Left forelimb (tissue), 1 donor: Measurements from ENCODE around the gene SERPINI1.

ENCODE experiments used
- DNase-seq: peaks from one replicate; pipeline ENCODE4 v3.0.0-alpha.2; 2018; ENCODE audit warnings: low spot score

The SERPINI1 gene

DNA sequence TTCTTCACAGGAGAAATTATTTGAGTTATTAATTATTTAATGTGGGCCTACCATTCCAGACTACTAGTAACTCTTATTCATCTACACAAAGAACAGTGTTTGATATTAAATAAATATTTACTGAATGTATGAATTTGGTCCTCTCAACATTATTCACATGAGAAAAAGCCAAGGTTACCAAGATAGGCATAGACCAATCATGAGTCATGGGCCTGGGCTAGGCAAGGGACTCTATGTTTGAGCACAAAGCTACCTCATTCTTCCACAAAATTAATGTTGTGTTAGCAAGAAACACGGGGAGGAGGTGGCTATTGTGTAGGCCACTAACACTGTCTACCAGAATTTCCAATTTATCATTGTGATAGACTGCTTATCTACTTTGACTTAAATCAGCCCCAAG is 115.7 kb downstream of the SERPINI1 start:
- no peak for DNase-seq

DNA sequence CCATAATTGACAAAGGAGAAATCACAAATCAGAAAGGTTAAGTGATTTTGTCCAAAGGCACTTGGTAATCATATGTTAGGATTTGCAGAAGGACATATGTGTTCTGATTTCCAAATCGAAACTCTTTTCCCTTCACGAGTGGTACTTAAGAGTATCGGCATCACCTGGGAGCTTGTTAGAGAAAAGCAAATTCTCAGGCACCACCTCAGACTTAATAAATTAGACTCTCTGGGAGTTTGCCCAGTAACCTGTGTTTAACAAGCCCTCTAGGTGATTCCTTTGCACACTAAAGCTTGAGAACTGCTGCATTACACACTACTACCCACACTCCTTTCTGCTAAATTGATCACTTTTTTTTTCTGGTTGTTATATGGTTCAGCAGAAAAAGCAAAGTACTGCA is 116.2 kb downstream of the SERPINI1 start:
- DNase-seq = no peak

DNA sequence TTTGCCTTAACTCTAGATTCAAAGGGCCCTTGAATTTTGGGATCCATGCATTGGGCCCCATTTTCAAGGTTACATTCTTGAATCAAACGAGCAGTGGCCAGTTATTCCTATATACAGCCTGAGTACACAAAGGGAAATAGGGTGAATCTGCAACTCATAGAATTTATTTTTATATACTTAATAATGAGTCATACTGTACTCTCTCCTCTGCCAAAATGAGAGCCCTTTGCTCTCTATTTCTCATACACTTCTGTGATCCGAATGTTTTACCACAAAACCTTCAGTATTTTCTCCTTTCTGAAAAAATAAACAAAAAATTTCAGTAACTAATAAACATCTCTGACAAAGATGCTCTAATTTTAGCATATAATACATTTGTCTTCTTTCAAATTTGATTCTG is 116.7 kb downstream of the SERPINI1 start:
- DNase-seq = no peak

DNA sequence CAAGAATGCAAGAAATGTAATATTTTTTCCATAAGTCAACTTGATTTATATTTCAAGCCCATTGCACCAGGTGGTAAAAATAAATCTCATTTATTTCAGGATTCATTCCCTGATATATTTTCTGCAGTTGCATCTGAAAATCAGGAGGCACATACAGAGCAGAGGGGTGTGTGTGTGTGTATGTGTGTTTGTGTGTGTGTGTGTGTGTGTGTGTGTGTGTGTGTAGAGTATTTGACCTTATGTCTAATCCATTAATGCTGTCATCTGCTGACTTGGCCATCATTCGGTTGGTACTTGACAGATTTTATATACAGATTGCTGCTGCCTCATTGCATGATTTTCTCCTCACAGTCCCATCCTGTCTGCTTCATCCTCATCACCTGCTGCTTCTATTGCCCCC is 118.5 kb downstream of the SERPINI1 start:
- no peak for DNase-seq

DNA sequence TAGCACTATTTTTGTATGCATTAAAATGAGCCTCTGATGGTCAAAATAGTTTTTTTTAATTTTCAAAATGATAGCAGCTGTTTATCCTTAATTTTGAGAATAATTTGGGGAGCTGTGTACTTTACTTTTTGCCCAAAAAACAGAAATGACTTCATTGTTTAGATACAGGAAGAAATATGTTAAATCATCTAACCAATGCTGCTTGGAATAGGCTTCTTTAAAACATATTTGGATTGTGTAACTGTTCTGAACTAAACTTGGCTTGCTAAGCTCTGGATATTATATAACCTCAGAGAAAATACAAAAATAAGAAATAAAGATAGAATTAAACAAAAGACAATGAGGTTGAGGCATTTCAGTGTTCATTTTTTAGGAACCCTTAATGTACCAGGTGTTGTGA is 119.3 kb downstream of the SERPINI1 start:
- no peak for DNase-seq

DNA sequence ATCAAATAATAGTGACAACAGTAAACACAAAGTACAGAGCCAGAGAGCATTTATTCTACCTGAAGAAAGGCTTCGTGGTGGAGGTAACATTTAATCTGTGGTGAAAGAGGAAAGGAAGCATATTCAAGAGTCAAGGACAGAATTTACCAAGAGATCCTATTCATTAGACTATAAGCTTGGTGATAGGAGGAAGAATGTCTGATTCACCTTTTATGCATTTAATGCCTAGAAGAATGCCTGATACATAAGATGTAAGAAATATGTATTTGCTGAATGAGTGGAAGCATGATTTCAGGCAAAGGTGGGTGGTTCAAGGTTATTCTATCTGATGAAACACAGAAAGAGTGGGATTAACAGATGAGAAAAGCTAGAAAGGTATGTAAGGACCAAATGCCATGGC is 119.8 kb downstream of the SERPINI1 start:
- no peak for DNase-seq

DNA sequence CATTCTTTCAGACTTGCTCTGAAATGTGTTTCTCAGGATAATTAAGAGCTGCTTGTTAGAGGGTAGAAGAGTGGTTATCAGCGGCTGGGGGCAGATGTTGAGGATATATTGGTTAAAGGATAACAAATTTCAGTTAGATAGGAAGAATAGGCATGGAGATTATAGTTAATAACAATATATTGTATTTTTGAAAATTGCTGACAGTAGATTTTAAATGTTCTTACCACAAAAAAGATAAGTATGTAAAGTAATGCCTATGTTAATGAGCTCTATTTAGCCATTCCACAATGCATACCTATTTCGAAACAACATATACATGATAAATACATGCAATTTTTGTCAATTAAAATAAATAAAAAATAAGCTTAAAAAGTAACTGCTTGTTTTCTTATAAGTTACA is 123.3 kb downstream of the SERPINI1 start:
- no peak for DNase-seq

DNA sequence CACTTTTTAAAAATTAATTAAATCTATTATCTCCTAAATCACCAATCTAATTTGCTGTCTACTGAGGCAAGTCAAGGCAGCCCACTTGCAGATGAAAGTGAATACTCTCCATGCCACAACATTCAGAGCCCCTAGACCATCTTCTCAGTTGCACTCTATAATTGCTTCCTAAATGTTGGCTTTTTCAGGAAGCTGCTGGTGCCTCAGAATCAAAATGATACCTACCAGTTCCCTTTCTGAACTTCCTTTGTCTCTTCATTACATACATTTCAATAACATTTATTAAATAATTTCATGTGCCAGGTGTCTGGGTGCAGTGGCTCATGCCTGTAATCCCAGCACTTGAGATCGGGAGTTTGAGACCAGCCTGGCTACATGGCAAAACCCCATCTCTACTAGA is 124.1 kb downstream of the SERPINI1 start:
- DNase-seq = no peak

DNA sequence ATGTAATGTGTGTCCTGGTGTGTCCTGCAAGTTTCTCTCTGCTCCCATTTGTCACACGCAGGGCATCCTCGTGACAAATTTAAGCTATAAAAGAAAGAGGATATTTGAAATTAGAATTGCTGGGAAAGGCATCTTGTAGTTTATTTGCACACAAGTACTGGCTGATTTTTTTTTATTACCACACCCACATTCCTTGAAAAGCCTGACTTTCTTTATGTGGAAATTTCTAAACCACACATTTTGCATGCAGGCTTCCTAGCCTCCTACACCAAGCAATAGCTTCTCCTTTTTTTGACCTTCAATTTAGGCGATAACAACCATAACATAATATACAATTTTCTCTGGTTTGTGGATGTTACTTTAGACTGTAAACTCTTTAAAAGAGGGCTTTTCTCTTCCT is 126.1 kb downstream of the SERPINI1 start:
- DNase-seq = no peak

DNA sequence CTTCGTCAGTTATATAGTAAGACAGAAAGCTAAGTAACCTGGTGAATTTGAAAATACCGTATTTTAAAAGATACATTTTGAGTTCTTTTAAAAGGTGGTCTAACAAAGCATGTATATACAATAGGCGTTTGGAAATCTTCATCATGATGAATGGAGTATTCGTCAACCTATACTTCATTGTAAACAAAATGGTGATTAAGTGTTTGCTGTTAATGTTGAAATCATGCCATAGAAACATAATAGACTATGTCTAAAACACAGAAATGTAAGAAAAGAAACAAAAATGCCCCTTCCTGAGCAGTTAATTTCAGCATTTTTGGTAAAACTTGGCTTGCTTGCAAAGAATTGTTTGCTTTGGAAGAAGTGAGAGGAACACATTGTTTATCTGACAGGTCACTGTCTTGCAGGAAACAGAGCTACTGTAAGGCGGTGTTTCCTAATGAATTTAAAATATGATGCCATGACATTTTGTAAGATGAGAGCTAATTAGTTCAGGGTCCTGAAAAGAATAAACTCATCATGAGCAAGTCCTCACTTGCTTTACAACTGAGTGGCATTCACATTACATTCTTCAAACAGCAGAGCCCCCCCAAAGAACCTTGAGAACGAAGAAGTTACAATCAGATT is 126.7 kb downstream of the SERPINI1 start:
- no peak for DNase-seq

DNA sequence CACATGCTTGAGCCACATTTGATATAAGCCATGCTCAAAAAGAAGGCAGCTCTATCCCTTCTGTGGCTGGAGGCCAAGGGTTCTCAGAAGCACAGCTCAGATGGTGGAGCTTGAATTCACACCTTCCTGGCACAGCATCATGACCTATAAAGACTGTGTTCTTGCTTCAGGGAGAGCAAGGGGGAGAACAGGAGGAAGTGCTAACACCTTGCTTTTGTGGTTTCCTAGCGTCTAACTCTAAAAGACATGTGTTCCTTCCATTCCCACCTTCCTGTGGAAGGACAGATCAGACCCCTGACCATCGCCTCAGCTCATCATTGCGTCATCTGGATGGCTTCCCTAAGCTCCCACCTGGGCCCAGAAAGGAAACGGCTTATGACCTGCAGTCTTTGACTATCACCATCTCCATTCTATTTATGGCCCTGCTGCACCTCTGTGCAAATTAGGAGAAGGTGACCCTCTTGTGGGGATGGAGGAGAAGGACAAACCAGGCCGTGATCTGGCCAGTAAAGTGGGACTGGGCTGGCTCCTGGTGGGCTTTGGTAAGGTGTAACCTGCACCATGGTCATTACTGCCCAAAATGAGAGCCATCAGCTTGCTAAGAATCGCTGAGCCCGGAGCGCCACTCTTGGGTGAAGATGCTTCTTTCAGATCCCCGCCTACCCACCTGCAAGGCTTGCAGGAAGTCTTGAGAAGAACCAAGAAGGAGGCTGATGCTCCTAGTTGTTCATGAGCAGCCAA is 128.5 kb downstream of the SERPINI1 start:
- no peak for DNase-seq

DNA sequence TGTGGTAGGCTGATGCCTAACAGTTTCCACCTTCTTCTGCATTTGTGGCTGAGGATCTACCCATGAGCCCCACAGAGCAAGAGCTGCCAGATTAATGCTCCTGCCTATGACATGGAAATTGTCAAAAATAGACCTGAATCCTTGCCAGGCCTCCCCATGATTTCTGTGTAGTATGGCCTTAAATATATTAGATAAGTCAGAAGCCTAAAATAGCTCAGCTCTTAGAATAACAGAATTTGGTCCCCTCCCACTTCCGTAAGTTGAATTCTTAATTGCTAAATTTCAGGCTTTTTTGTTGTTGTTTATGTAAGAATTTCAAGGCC is 129.0 kb downstream of the SERPINI1 start:
- DNase-seq = no peak

DNA sequence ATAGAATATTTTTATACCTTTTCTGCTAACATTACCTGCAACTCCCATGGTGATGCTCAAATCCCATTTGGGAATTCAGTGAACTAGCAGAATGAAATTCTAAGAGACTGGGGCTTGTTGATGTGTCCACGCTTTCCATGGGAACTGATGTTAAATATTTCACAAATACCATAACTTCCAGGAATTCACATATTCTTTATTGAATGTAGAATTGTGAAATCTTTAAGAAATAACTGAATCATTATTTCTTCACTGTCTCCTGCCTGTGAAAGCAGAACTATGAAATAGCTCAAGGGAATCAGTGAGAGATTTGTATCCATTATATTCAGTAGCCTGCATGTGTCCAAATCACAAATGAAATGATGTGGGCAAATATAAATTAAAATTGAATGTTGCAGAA is 130.8 kb downstream of the SERPINI1 start:
- DNase-seq = no peak

DNA sequence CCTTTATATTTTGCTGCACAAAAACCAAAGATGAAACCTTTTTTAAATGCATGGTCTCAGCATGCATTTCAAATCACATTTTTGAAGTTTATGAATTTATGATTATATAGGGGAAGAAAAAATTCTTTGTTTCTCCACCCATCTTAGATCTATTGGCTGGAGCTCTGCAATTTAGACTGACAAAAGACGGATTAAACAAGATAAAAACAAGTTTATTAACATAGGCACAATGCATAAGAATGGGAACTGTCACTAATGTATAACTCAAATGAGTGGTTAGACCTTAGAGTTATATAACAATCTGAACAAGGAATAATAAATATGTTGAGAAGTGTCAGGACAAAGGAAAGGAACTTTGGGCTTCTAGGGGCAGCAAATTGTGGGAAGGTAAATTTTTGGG is 132.5 kb downstream of the SERPINI1 start:
- DNase-seq = no peak

DNA sequence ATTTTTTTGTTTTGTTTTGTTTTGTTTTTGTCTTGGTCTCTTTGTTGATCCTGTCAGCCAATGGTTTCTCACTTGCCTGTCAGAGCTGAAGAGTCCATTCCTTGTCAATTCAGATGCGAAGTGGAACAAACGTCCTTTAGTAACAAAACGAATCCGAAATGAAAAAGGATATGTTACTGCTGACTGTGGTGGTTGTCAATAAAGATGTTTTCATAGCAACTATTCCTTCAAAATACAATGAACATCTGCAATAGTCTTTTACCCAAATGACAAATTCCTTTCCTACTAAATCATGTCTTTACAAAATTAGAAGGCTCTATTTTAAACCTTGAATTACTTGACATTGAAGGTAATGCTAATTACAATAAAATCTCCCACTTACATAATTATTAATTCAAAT is 134.7 kb downstream of the SERPINI1 start:
- no peak for DNase-seq

DNA sequence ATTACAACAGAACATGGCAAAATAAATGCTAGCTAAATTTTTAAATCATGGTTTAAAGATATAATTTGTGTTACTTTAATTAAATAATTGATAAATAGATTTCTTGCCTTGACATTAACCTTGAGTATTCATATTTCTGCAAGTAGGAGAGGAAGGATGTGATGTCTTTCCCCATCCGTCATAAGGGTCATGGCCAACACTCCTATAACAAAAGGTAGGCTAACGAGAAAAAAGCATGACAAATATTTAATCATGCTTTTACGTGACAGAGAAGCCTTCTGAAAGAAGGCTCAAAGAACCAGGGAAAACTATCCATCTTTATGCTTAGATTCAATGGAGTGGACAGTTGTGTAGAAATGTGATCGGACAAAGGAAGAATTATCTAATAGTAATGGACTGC is 135.2 kb downstream of the SERPINI1 start:
- DNase-seq = no peak

DNA sequence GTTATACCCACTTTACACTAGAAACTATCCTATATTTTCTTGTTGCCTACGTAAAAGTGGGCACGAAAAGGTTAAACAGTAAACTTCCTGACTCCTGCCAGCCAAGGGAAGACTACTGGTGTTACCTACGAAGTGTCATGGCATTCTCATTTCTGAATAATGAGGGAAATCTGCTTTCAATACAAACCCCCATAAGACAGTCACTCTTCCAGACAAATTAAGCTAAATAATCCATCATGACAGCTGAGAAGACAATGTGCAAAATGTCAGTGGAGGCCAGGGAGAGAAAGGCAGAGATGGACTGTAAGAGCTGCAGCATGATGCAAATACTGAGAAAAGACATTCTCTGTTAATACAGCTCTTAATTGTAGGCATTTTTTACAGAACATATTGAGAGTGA is 136.5 kb downstream of the SERPINI1 start:
- DNase-seq = no peak

DNA sequence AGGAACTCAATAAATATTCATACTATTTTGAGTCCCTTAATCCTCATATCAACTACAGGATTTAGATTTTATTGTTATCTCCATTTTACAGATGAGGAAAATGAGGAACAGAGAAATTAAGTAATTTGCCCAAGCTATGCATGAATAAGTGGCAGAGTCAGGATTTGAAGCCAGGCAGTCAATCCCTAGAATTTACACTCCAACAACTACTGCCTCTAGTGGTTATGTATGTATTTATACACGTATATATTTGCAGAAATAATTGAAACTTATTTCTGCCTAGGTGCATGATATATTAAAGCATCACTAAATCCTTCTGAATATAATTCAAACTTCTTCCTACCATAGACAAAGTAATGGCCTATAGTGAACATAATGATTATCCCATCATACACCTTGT is 137.4 kb downstream of the SERPINI1 start:
- no peak for DNase-seq

DNA sequence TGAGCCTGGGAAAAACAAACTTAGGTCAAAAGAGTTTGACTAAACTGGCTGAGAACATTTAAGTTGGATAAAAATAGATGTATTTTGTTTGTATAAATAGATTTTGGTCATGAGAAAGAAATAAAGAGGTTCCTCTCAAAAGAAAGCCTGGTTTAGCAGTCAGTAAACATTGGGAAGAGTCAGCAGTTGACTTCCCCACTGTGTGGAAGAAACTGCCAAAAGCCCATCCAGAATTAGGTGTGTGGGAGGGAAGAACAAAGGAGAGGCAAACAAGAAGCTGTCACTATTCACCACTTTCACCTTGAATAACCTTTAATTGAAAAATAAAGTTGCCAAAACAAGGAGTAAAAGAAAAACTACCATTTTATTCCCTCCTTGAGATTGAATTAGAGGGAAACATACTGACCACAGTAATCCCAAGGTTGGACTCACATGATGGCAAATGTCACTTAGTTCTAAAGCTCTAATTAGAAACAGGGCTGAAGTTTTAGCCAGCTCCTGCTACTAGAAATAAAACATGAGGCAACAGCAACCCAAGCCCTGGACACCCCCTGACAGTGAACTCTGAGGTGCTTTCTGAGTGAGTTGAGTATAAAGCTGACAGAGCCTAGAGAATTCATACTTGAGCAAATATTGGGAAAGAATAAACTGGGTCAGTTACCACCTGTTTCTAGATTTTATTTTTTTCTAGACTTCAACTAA is 139.3 kb downstream of the SERPINI1 start:
- no peak for DNase-seq
